HS-27A (cell line): ENCODE data around the gene IFITM1.
"Not testable (repeated sequence)": the region's sequence is repeated elsewhere in the genome, so short reads cannot be mapped to it uniquely, and the experiment has no call there.

Experiments
- DNase-seq: peaks from one replicate; pipeline ENCODE4 v3.0.0-alpha.2; 2012; ENCODE audit warnings: low read depth, missing footprints

The IFITM1 gene

GRCh38 chr11:344836-345578, 31.2 kb downstream of the IFITM1 start:
- DNase-seq, result no peak

- DNase-seq, result no peak
These were observed 32.7 kb downstream of the IFITM1 start for GRCh38 chr11:346529-346928.

- not testable (repeated sequence) for DNase-seq
These were observed 35.6 kb downstream of the IFITM1 start for GRCh38 chr11:349270-349954.

- DNase-seq, result not testable (repeated sequence)
These were observed 36.3 kb downstream of the IFITM1 start for GRCh38 chr11:350033-350722.

GRCh38 chr11:350723-351255, 36.9 kb downstream of the IFITM1 start:
- no peak for DNase-seq

- no peak for DNase-seq
These were observed 37.6 kb downstream of the IFITM1 start for GRCh38 chr11:351411-351810.

- no peak for DNase-seq
These were observed 38.7 kb downstream of the IFITM1 start for GRCh38 chr11:352456-353031.

- no peak for DNase-seq
These were observed 39.5 kb downstream of the IFITM1 start for GRCh38 chr11:353179-353873.

- peak; percentile 81 for DNase-seq
These were observed 42.0 kb downstream of the IFITM1 start for GRCh38 chr11:355581-356458.

- DNase-seq, result no peak
These were observed 42.8 kb downstream of the IFITM1 start for GRCh38 chr11:356610-357009.

GRCh38 chr11:357582-357981, 43.7 kb downstream of the IFITM1 start:
- no peak for DNase-seq

GRCh38 chr11:358129-358800, 44.4 kb downstream of the IFITM1 start:
- DNase-seq, result no peak

GRCh38 chr11:359181-359714, 45.4 kb downstream of the IFITM1 start:
- DNase-seq, result no peak

- no peak for DNase-seq
These were observed 46.8 kb downstream of the IFITM1 start for GRCh38 chr11:360326-361280.

- no peak for DNase-seq
These were observed 49.0 kb downstream of the IFITM1 start for GRCh38 chr11:362642-363442.

- DNase-seq, result not testable (repeated sequence)
These were observed 49.6 kb downstream of the IFITM1 start for GRCh38 chr11:363443-363805.

- no peak for DNase-seq
These were observed 50.3 kb downstream of the IFITM1 start for GRCh38 chr11:363948-364761.
